H1 (cell line): ENCODE results near the gene ATM. TPM values are rescaled to one million over a fixed set of nuclear protein-coding genes. Genes with fewer than 3 reads are reported as not detected.

Experiments
- CTCF ChIA-PET: fragments of 300-600 bp; sonication (Branson Sonifier 250); formaldehyde crosslinking; loops from one replicate; lab custom pipeline; 2021; ENCODE audit not compliant: partially characterized antibody; lab: Charles Lee
- POLR2A ChIA-PET: fragments of 300-600 bp; sonication (Branson Sonifier 250); formaldehyde crosslinking; loops from one replicate; lab custom pipeline; 2021; ENCODE audit warnings: inconsistent platforms; ENCODE audit not compliant: partially characterized antibody; lab: Charles Lee
- DNase-seq, 2 experiments: peaks; one replicate each; pipeline versions ENCODE4 v3.0.0 to v3.0.0-alpha.2; 2010 to 2022; ENCODE audit warnings: low spot score in 2 of 2, low read depth in 1 of 2, mixed read lengths in 1 of 2
- FAIRE-seq: peaks from 2 replicates; lab custom pipeline; 2011; peaks lifted over from hg19 to GRCh38; lab: Jason Lieb, UNC
- H2AFZ ChIP-seq: 2 replicates; pipeline ENCODE4 v1.8.1; 2012; ENCODE audit warnings: low read length, inconsistent platforms
- H2AK5ac ChIP-seq: 2 replicates; pipeline ENCODE4 v1.6.1; 2013; ENCODE audit warnings: low read depth, low read length
- H2BK120ac ChIP-seq: replicated peaks from 2 replicates; pipeline ENCODE3; 2013; ENCODE audit warnings: low read depth, low read length, inconsistent platforms
- H2BK12ac ChIP-seq: 2 replicates; pipeline ENCODE4 v1.6.1; 2013; ENCODE audit warnings: low read depth, low read length
- H2BK15ac ChIP-seq: 2 replicates; pipeline ENCODE4 v1.6.1; 2013; ENCODE audit warnings: low read length
- H2BK20ac ChIP-seq: 2 replicates; pipeline ENCODE4 v1.6.1; 2013; ENCODE audit warnings: low read length
- H2BK5ac ChIP-seq: 2 replicates; pipeline ENCODE4 v1.6.1; 2013; ENCODE audit warnings: low read depth, low read length
- H3K14ac ChIP-seq: 2 replicates; pipeline ENCODE4 v1.6.1; 2013; ENCODE audit warnings: inconsistent platforms; ENCODE audit not compliant: insufficient read length
- H3K18ac ChIP-seq: 2 replicates; pipeline ENCODE4 v1.6.1; 2013; ENCODE audit warnings: low read length; ENCODE audit errors: extremely low read depth
- H3K23ac ChIP-seq: 2 replicates; pipeline ENCODE4 v1.6.1; 2013; ENCODE audit warnings: inconsistent platforms; ENCODE audit not compliant: insufficient read length
- H3K23me2 ChIP-seq: 2 replicates; pipeline ENCODE4 v1.6.1; 2013; ENCODE audit warnings: low read depth, low read length
- H3K27ac ChIP-seq: 2 replicates; pipeline ENCODE4 v1.6.1; 2011; ENCODE audit warnings: low read depth, low read length, inconsistent platforms
- H3K27me3 ChIP-seq, 4 experiments: replicated peaks in 1 of 4; 1 replicate in 1 of 4; 2 replicates in 3 of 4; pipeline versions ENCODE4 v1.6.1 to v1.8.1; 2011 to 2013; ENCODE audit warnings: low read length in 3 of 4, mild to moderate bottlenecking in 3 of 4, inconsistent platforms in 2 of 4, mixed read lengths in 2 of 4, moderate library complexity in 1 of 4; ENCODE audit not compliant: control insufficient read depth in 3 of 4, insufficient read depth in 3 of 4; ENCODE audit errors: extremely low read depth in 1 of 4
- H3K36me3 ChIP-seq, 4 experiments: 2 replicates each; pipeline versions ENCODE4 v1.6.1 to v1.8.1; 2011 to 2013; ENCODE audit warnings: mild to moderate bottlenecking in 4 of 4, low read length in 3 of 4, moderate library complexity in 2 of 4, control low read depth in 1 of 4, inconsistent platforms in 1 of 4; ENCODE audit not compliant: insufficient read depth in 4 of 4, control insufficient read depth in 2 of 4
- H3K4ac ChIP-seq: replicated peaks from 2 replicates; pipeline ENCODE3; 2013; ENCODE audit warnings: low read length, low read depth, mixed read lengths, inconsistent platforms; ENCODE audit not compliant: insufficient read length
- H3K4me1 ChIP-seq, 4 experiments: replicated peaks in 1 of 4; 1 replicate in 1 of 4; 2 replicates in 3 of 4; pipeline versions ENCODE4 v1.6.1 to v1.8.1; 2011 to 2013; ENCODE audit warnings: low read length in 3 of 4, inconsistent platforms in 2 of 4, mixed read lengths in 1 of 4; ENCODE audit not compliant: insufficient read depth in 4 of 4, control insufficient read depth in 3 of 4
- H3K4me2 ChIP-seq, 2 experiments: 2 replicates each; pipeline versions ENCODE4 v1.6.1 to v1.8.1; 2011 to 2013; ENCODE audit warnings: low read depth in 2 of 2, low read length in 2 of 2, control low read depth in 1 of 2, inconsistent platforms in 1 of 2, mild to moderate bottlenecking in 1 of 2; ENCODE audit not compliant: insufficient read depth in 1 of 2
- H3K4me3 ChIP-seq, 4 experiments: fragments of 200-600, 300-600 bp in 1 of 4; sonication (generic), shearing (Covaris generic), sonication (Bioruptor Twin) in 1 of 4; 2 replicates each; pipeline versions ENCODE4 v1.5.1 to v1.8.1; 2011 to 2016; ENCODE audit warnings: low read length in 4 of 4, low read depth in 3 of 4, control low read depth in 2 of 4, inconsistent platforms in 2 of 4, mild to moderate bottlenecking in 2 of 4, mixed read lengths in 1 of 4, moderate library complexity in 1 of 4; ENCODE audit not compliant: insufficient read depth in 2 of 4; ENCODE audit errors: extremely low read depth in 1 of 4
- H3K56ac ChIP-seq: replicated peaks from 2 replicates; pipeline ENCODE3; 2013; ENCODE audit warnings: low read depth, mild to moderate bottlenecking, mixed read lengths, low read length, inconsistent platforms; ENCODE audit not compliant: insufficient read length
- H3K79me1 ChIP-seq: 2 replicates; pipeline ENCODE4 v1.6.1; 2013; ENCODE audit warnings: low read depth, low read length, control low read depth
- H3K79me2 ChIP-seq, 2 experiments: 2 replicates each; pipeline versions ENCODE4 v1.6.1 to v1.8.1; 2012 to 2013; ENCODE audit warnings: low read length in 2 of 2, mild to moderate bottlenecking in 2 of 2, inconsistent platforms in 1 of 2; ENCODE audit not compliant: insufficient read depth in 2 of 2, control insufficient read depth in 1 of 2
- H3K9ac ChIP-seq, 4 experiments: replicated peaks in 1 of 4; 1 replicate in 1 of 4; 2 replicates in 3 of 4; pipeline versions ENCODE4 v1.6.1 to v1.8.1; 2011 to 2013; ENCODE audit warnings: low read depth in 3 of 4, low read length in 3 of 4, control low read depth in 2 of 4, mild to moderate bottlenecking in 2 of 4, moderate library complexity in 2 of 4, inconsistent platforms in 1 of 4; ENCODE audit errors: extremely low read depth in 1 of 4
- H3K9me3 ChIP-seq, 2 experiments: 2 replicates each; pipeline versions ENCODE4 v1.6.1 to v1.8.1; 2012 to 2013; ENCODE audit warnings: mild to moderate bottlenecking in 2 of 2, moderate library complexity in 2 of 2, control low read depth in 1 of 2, inconsistent platforms in 1 of 2, low read depth in 1 of 2, low read length in 1 of 2, mixed read lengths in 1 of 2; ENCODE audit not compliant: insufficient read depth in 2 of 2
- H4K20me1 ChIP-seq, 2 experiments: replicated peaks in 1 of 2; 2 replicates each; pipeline versions ENCODE3 to v1.8.1; 2011 to 2013; ENCODE audit warnings: inconsistent platforms in 2 of 2, low read length in 2 of 2, mild to moderate bottlenecking in 1 of 2; ENCODE audit not compliant: insufficient read depth in 2 of 2, control insufficient read depth in 1 of 2
- H4K5ac ChIP-seq: 2 replicates; pipeline ENCODE4 v1.6.1; 2013; ENCODE audit warnings: low read length, low read depth, mixed read lengths, inconsistent platforms; ENCODE audit not compliant: insufficient read length
- H4K8ac ChIP-seq: 2 replicates; pipeline ENCODE4 v1.8.0; 2013; ENCODE audit warnings: mild to moderate bottlenecking, moderate library complexity, low read length, inconsistent platforms; ENCODE audit not compliant: insufficient read depth; ENCODE audit errors: extremely low read depth
- H4K91ac ChIP-seq: replicated peaks from 2 replicates; pipeline ENCODE3; 2013; ENCODE audit warnings: low read length, mixed read lengths, inconsistent platforms; ENCODE audit not compliant: insufficient read length
- CBX8 ChIP-seq: fragments of 300-800, 300-1000 bp; sonication (generic); IDR thresholded peaks from 2 replicates; pipeline ENCODE4 v1.7.1; 2016; ENCODE audit warnings: low read depth, low read length, borderline replicate concordance
- CHD2 ChIP-seq: IDR thresholded peaks from 2 replicates; pipeline ENCODE4 v1.6.1; 2012; ENCODE audit warnings: low read length, improper control_type of control experiment
- E2F6 ChIP-seq: IDR thresholded peaks from 2 replicates; pipeline ENCODE4 v1.6.1; 2012; ENCODE audit warnings: inconsistent platforms
- FOSL1 ChIP-seq: IDR thresholded peaks from 2 replicates; pipeline ENCODE4 v1.6.1; 2011; ENCODE audit warnings: mild to moderate bottlenecking, low read depth, low read length, moderate library complexity; ENCODE audit not compliant: insufficient read depth
- RAD21 ChIP-seq, 2 experiments: IDR thresholded peaks in 1 of 2; conservative IDR thresholded peaks in 1 of 2; 2 replicates each; pipeline ENCODE4 v1.6.1; 2011; ENCODE audit warnings: low read depth in 2 of 2, low read length in 2 of 2, improper control_type of control experiment in 1 of 2, inconsistent platforms in 1 of 2, mild to moderate bottlenecking in 1 of 2, moderate library complexity in 1 of 2
- RXRA ChIP-seq: IDR thresholded peaks from 2 replicates; pipeline ENCODE4 v1.6.1; 2011; ENCODE audit warnings: low read depth, mild to moderate bottlenecking, low read length, moderate library complexity; ENCODE audit not compliant: insufficient read depth
- SIN3A ChIP-seq, 2 experiments: IDR thresholded peaks in 1 of 2; conservative IDR thresholded peaks in 1 of 2; 2 replicates each; pipeline ENCODE4 v1.6.1; 2011 to 2012; ENCODE audit warnings: low read length in 2 of 2, improper control_type of control experiment in 1 of 2, low read depth in 1 of 2, mild to moderate bottlenecking in 1 of 2
- SP2 ChIP-seq: IDR thresholded peaks from 2 replicates; pipeline ENCODE4 v1.6.1; 2012; ENCODE audit warnings: mild to moderate bottlenecking, low read length, inconsistent platforms
- WGBS, 2 experiments: shearing (Covaris generic) in 1 of 2; methylation state at CpG; one replicate each; pipeline versions ENCODE4 v1.1.6 to v1.1.7; 2013 to 2015; ENCODE audit warnings: low lambda C conversion rate in 2 of 2, mixed read lengths in 2 of 2, inconsistent platforms in 1 of 2, low coverage in 1 of 2, missing lambda C conversion rate in 1 of 2; ENCODE audit not compliant: insufficient replicate concordance in 2 of 2, insufficient coverage in 1 of 2, insufficient read length in 1 of 2; ENCODE audit errors: extremely low coverage in 1 of 2, missing lambda C conversion rate in 1 of 2; 5-methylcytosine and 5-hydroxymethylcytosine counted together
- polyA plus RNA-seq, 7 experiments: library from polyadenylated mRNA; depleted of rRNA in 3 of 7; stranded (reverse) in 5 of 7; unstranded in 2 of 7; fragments of >200 nt in 5 of 7; fragments of 200-250 nt in 2 of 7; gene quantifications; 1 replicate in 5 of 7; 2 replicates in 1 of 7; 4 replicates in 1 of 7; pipeline versions ENCODE4 v1.2.1 to v1.2.3, GENCODE V29; 2011 to 2013; ENCODE audit warnings: missing spikeins in 2 of 7, mixed read lengths in 2 of 7
- total RNA-seq: library from RNA; stranded (reverse); fragmentation: NEBNext Ultra II Directional; extraction: Animal tissue kit (Norgen Biotek cat#: 25700); gene quantifications from 2 replicates; pipeline ENCODE4 v1.2.1, GENCODE V29; 2021
- TF ChIP-seq, protein P1 (sequence below): IDR thresholded peaks from 2 replicates; pipeline ENCODE4 v1.6.1; 2012; ENCODE audit warnings: inconsistent platforms

Gene ATM
- total and polyA plus RNA-seq, 2 of the 8 experiments (the other 6 are each of a cell fraction or from before 2014, with no cell fraction given): 14.9 to 55.4 TPM

- Histone ChIP-seq H4K91ac (no peak overlapping the region), H3K4ac (no peak overlapping the region), H2AFZ (no peak overlapping the region), H3K36me3 (no peaks in the 10 kb centered on the region), H3K9me3 (no peaks in the 10 kb centered on the region), H3K23ac (no peak overlapping the region), H3K18ac (no peak overlapping the region), H3K27ac (no peak overlapping the region), H3K4me2 (no peak overlapping the region), H4K5ac (no peak overlapping the region), H3K9ac (no peak overlapping the region), H2AK5ac (no peak overlapping the region), H3K4me3 (no peak overlapping the region), H3K23me2 (no peaks in the 10 kb centered on the region), H2BK120ac (no peak overlapping the region), H3K56ac (no peak overlapping the region), H2BK12ac (no peak overlapping the region), H3K79me2 (no peaks in the 10 kb centered on the region), H3K79me1 (no peaks in the 10 kb centered on the region), H2BK20ac (no peak overlapping the region), H3K14ac (no peak overlapping the region), H4K20me1 (no peaks in the 10 kb centered on the region), H2BK15ac (no peak overlapping the region), H3K4me1 (no peaks in the 10 kb centered on the region), H4K8ac (no peak overlapping the region), H2BK5ac (no peak overlapping the region), H3K27me3 (no peaks in the 10 kb centered on the region)
- WGBS, 2 experiments: 87% methylated on average over 4 of the region's 4 CpGs; no CpG with 5 or more reads in 1 of the 2 experiments
- DNase-seq (no peak), FAIRE-seq (no peak)
- ChIA-PET CTCF (no interaction called here), POLR2A (no interaction called here)
- TF ChIP-seq RAD21 (IDR thresholded peaks at IDR 0.05 in 1 of 2, conservative IDR thresholded peaks at IDR 0.05 in 1 of 2; ENCODE audit: low read depth in 2 of 2, low read length in 2 of 2) (no peak), CHD2 (no peak), E2F6 (no peak), RXRA (no peak), CBX8 (no peak), FOSL1 (no peak), SP2 (no peak), SIN3A (conservative IDR thresholded peaks at IDR 0.05 in 1 of 2, IDR thresholded peaks at IDR 0.05 in 1 of 2; ENCODE audit: low read depth in 1 of 2, low read length in 2 of 2) (no peak)
- TF ChIP-seq, protein P1, sequence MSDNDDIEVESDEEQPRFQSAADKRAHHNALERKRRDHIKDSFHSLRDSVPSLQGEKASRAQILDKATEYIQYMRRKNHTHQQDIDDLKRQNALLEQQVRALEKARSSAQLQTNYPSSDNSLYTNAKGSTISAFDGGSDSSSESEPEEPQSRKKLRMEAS: no peak
Measured at GRCh38 chr11:108394744-108395284, 171.9 kb downstream of the ATM start.
